WI38 (cell line): ENCODE measurements around the gene GMCL2.

ENCODE experiments used
- H3K4me3 ChIP-seq: 2 replicates; pipeline ENCODE4 v1.5.1; 2011; ENCODE audit warnings: low read depth, mild to moderate bottlenecking, control low read depth, low read length
- TF ChIP-seq, protein P1 (sequence below): IDR thresholded peaks from 2 replicates; pipeline ENCODE4 v1.5.1; 2012; ENCODE audit warnings: low read depth, mild to moderate bottlenecking, control low read depth, low read length

GMCL2 gene

DNA sequence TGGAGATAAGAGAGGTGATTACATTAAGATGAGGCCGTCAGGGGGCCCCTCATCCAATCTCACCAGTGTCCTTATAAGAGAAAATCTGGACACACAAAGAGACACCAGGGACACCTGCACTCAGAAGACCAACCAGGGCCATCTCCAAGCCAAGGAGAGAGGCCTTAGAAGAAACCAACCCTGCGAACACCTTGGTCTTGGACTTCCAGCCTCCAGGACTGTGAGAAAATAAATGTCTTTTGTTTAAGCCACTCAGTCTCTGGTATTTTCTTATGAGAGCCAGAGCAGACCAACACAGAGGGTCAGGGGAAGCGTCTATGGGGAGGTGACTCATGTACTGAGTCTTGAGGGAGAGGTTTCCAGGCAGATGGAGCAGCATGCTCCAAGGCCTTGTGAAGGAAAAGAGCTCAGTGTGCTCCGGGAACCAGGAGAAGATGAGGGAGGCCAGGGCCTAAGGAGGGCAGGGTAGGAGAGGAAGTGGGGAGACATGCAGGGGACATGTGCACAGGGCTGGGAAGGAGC is 40.0 kb upstream of the GMCL2 start:
- TF ChIP-seq, protein P1, sequence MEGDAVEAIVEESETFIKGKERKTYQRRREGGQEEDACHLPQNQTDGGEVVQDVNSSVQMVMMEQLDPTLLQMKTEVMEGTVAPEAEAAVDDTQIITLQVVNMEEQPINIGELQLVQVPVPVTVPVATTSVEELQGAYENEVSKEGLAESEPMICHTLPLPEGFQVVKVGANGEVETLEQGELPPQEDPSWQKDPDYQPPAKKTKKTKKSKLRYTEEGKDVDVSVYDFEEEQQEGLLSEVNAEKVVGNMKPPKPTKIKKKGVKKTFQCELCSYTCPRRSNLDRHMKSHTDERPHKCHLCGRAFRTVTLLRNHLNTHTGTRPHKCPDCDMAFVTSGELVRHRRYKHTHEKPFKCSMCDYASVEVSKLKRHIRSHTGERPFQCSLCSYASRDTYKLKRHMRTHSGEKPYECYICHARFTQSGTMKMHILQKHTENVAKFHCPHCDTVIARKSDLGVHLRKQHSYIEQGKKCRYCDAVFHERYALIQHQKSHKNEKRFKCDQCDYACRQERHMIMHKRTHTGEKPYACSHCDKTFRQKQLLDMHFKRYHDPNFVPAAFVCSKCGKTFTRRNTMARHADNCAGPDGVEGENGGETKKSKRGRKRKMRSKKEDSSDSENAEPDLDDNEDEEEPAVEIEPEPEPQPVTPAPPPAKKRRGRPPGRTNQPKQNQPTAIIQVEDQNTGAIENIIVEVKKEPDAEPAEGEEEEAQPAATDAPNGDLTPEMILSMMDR, result no peak

DNA sequence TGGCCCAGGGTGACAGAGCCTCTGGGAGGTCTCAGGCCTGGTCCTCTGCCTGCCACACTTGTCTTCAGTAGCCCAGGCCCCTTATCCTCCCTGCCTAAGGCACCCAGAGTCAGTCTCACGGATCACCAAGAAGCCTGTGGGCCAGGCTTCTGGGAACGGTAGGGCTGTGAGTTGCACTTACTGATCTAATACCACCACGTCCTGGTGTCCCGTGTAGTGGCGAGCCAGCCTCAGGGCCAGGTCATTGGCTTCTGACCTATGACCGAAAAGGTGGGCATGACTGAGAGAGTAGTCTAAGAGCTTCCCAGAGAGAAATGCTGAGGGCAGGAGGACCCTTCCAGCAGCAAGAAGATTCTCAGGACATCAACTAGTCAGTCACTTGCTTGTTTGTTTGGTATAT is 38.0 kb upstream of the GMCL2 start:
- no peak overlapping the region for H3K4me3 ChIP-seq
- TF ChIP-seq, protein P1, result no peak

More for the DNA sequence above, 40.0 kb upstream of the GMCL2 start:
- no peak overlapping the region for H3K4me3 ChIP-seq

DNA sequence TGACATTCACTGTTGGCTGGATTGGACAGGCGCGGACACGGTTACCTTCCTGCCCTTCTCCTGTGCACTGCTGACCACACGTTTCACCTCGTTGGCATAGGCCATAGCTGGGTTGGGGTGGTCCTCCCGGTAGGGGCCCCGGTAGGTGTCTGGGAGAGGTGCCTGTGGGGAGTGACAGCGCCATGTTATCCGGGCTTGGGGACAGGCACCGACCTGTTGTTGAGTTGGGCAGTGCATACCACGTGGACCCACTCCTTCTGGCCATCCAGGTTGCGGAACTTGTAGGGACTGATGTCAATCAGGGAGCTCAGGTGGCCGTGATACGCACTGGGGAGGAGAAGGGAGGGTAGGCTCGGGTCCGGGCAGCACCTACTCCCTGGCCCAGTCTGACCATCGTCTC is 37.2 kb upstream of the GMCL2 start:
- TF ChIP-seq, protein P1, result no peak
- H3K4me3 ChIP-seq, result no peak overlapping the region

DNA sequence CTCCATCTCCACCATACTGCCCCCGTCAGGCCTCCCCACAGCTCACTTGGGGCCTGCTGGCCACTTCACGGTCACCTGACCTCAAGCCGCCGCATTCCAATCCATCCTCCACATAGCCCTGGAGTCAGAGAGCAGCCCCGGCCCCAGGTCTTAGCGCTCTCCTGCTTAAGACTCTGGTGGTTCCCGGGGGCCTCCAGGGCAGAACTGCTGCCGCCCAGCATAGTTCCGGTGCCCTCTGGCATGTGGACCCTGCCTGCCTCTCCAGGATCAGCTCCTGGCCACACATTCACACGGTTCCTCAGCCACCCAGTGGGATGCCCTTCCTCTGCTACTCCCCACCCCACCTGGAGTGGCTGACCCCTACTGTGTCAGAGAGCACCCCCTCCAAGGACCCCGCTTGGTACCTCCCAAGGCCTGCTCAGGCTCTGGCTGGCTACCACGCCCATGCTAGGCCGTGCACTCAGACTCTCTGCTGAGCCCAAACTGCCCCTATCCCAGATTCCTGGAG is 36.7 kb upstream of the GMCL2 start:
- no peak overlapping the region for H3K4me3 ChIP-seq
- TF ChIP-seq, protein P1, result no peak

DNA sequence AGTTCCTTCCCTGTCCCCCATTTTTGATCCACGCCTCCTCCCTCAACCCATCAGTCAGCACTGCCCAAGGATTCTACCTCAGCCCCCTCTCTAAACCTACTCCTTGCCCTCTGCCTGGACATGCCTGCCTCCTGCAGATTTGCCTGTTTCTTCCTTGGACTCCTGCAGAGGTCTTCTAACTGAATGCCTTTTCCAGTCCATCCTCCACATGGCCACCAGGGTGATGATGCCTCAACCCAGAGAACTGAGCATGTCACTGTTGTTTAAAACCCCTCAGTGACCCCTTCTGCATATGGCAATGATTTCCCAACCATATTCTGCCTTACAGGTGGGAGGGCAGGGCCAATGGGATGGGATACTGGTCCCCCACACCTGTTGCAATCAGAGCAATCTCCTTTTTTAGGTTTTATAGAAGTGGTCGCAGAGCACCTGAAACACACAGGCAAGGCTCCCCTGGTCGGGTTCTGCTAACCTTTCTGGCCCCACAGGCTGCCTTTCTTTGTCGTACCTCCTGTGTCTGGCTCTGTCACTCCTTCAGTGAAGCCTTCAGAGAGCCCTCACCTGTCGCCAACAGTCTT is 36.1 kb upstream of the GMCL2 start:
- TF ChIP-seq, protein P1, result no peak
- H3K4me3 ChIP-seq, result no peak overlapping the region

DNA sequence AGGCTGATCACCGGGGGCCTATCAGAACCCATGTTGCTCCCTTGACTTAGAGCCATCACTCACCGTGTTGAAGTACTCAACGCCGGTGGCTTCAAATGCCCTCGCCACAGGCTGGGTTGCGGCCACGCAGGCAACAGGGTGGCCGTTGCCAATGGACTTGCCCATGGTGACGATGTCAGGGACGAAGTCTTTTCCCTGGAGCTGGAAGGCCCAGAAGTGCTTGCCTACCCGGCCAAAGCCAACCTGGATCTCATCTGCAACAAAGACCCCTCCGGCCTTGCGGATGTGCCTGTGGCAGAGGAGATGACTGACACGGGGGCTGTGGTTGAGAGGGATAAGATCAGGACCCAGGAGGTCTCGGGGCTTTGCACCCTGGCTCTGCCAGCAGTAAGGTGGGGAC is 35.1 kb upstream of the GMCL2 start:
- H3K4me3 ChIP-seq, result no peak overlapping the region
- TF ChIP-seq, protein P1, result no peak

DNA sequence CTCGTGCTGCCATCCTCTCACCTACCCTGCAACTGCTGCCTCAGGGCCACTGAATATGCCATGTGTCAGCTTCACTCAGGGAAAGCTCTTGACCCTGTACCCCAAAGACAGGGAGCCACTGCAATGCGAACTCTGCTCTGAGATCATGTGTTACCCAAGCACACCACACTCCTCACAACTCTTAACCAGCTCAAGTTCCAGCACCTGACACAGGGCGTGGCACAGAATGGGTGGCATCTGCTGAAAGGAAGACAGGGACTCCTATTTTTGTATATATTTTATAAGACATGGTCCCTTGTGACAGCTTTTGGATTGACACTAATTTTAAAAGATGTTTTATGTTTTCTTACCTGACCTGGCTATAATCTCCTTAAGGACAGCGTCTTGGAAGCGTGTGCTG is 34.7 kb upstream of the GMCL2 start:
- no peak overlapping the region for H3K4me3 ChIP-seq
- TF ChIP-seq, protein P1, result no peak
